Activated CD8-positive, alpha-beta memory T cell treated with anti-CD3 and anti-CD28 coated beads, Interleukin-2, amount 10 ng/mL, durations not matched to agents 7 days and 5 days (primary cell): ENCODE measurements around the gene MEN1. TPM values are rescaled to one million over a fixed set of nuclear protein-coding genes. Genes with fewer than 3 reads are reported as not detected.
A peak's percentile ranks its signal among the peaks of the same experiment; 100 is the strongest.

Source experiments
- ATAC-seq: fragments of 150-1000 bp; cut with Tn5 transposase; one replicate; pipeline ENCODE4 v1.10.0; 2021; ENCODE audit warnings: moderate library complexity
- CTCF ChIA-PET: fragments of 350-600 bp; sonication (Branson Sonifier 250); formaldehyde crosslinking; loops from one replicate; lab custom pipeline; 2021; ENCODE audit warnings: antibody characterized with exemption; lab: Charles Lee
- DNase-seq: peaks from one replicate; pipeline ENCODE4 v3.0.0-alpha.2; 2020
- H3K27ac Mint-ChIP-seq: one replicate; pipeline ENCODE4 v1.8.0; 2021; ENCODE audit warnings: mild to moderate bottlenecking, mixed read lengths
- H3K27me3 Mint-ChIP-seq: one replicate; pipeline ENCODE4 v1.8.0; 2021; ENCODE audit warnings: mixed read lengths
- H3K36me3 Mint-ChIP-seq: one replicate; pipeline ENCODE4 v1.8.0; 2021; ENCODE audit warnings: mild to moderate bottlenecking, mixed read lengths
- H3K4me1 Mint-ChIP-seq: one replicate; pipeline ENCODE4 v1.8.0; 2021; ENCODE audit warnings: mixed read lengths
- H3K4me3 Mint-ChIP-seq: one replicate; pipeline ENCODE4 v1.8.0; 2021; ENCODE audit warnings: mild to moderate bottlenecking, moderate library complexity, mixed read lengths
- H3K9me3 Mint-ChIP-seq: one replicate; pipeline ENCODE4 v1.8.0; 2022; ENCODE audit warnings: low read depth, mixed read lengths
- total RNA-seq, 2 experiments: library from RNA; stranded (reverse); gene quantifications; one replicate each; pipeline ENCODE4 v1.2.3, GENCODE V29; 2021

MEN1 gene
- total RNA-seq, 2 experiments from 2014 or later = 31.2 to 42.1 TPM

GRCh38 chr11:64764040-64764611 lies 46.2 kb downstream of the MEN1 start:
- no peaks in the 10 kb centered on the region for H3K9me3 Mint-ChIP-seq
- CTCF ChIA-PET = interaction anchor here (1.0 to 14.7 kb wide), 12 partner anchors 8 to 371 kb away, joined by 3 to 294 read pairs (median 4); partner anchors contain the start of gene RASGRP2
- H3K36me3 Mint-ChIP-seq = peaks cover 55% of the 10 kb centered on the region
- peak; percentile 86 for DNase-seq
- peak overlapping the region; percentile 87 for H3K27ac Mint-ChIP-seq
- peaks cover 85% of the 10 kb centered on the region for H3K4me1 Mint-ChIP-seq
- peak overlapping the region; percentile 60 for H3K4me3 Mint-ChIP-seq
- no peaks in the 10 kb centered on the region for H3K27me3 Mint-ChIP-seq
- peak; percentile 51 for ATAC-seq

GRCh38 chr11:64763526-64764039 lies 46.8 kb downstream of the MEN1 start:
- Mint-ChIP-seq H3K9me3 (no peaks in the 10 kb centered on the region), H3K36me3 (peaks cover 50% of the 10 kb centered on the region)
- CTCF ChIA-PET = interaction anchor here (1.0 to 14.7 kb wide), 11 partner anchors 9 to 372 kb away, joined by 3 to 294 read pairs (median 4); partner anchors contain the start of gene RASGRP2

GRCh38 chr11:64762674-64763525 lies 47.5 kb downstream of the MEN1 start:
- H3K27ac Mint-ChIP-seq = peak overlapping the region; percentile 87
- H3K4me1 Mint-ChIP-seq = peaks cover 75% of the 10 kb centered on the region
- peak; percentile 13 for ATAC-seq
- no peaks in the 10 kb centered on the region for H3K27me3 Mint-ChIP-seq
- no peaks in the 10 kb centered on the region for H3K9me3 Mint-ChIP-seq
- DNase-seq = no peak
- peaks cover 43% of the 10 kb centered on the region for H3K36me3 Mint-ChIP-seq
- peak overlapping the region; percentile 48 for H3K4me3 Mint-ChIP-seq
- CTCF ChIA-PET = interaction anchor here (1.4 to 14.7 kb wide), 8 partner anchors 8 to 372 kb away, joined by 3 to 294 read pairs (median 8); partner anchors contain the start of gene RASGRP2

More at GRCh38 chr11:64763526-64764039, 46.8 kb downstream of the MEN1 start:
- Mint-ChIP-seq H3K4me1 (peaks cover 82% of the 10 kb centered on the region), H3K27me3 (no peaks in the 10 kb centered on the region), H3K4me3 (peak overlapping the region; percentile 60), H3K27ac (peak overlapping the region; percentile 87)
- DNase-seq (no peak), ATAC-seq (peak; percentile 10)

GRCh38 chr11:64762277-64762673 lies 48.1 kb downstream of the MEN1 start:
- H3K36me3 Mint-ChIP-seq = peaks cover 38% of the 10 kb centered on the region

GRCh38 chr11:64760759-64761420 lies 49.5 kb downstream of the MEN1 start:
- no peaks in the 10 kb centered on the region for H3K27me3 Mint-ChIP-seq
- no peaks in the 10 kb centered on the region for H3K9me3 Mint-ChIP-seq
- peaks cover 28% of the 10 kb centered on the region for H3K36me3 Mint-ChIP-seq
- H3K27ac Mint-ChIP-seq = peak overlapping the region; percentile 87
- CTCF ChIA-PET = interaction anchor here (0.6 to 14.7 kb wide), 9 partner anchors 8 to 1709 kb away, joined by 3 to 294 read pairs (median 5); partner anchors contain the start of genes RASGRP2 and SF1
- H3K4me1 Mint-ChIP-seq = peaks cover 59% of the 10 kb centered on the region
- DNase-seq = no peak
- no peak overlapping the region for H3K4me3 Mint-ChIP-seq
- ATAC-seq = no peak

More at GRCh38 chr11:64762277-64762673, 48.1 kb downstream of the MEN1 start:
- Mint-ChIP-seq H3K4me1 (peaks cover 69% of the 10 kb centered on the region), H3K9me3 (no peaks in the 10 kb centered on the region), H3K4me3 (no peak overlapping the region), H3K27ac (peak overlapping the region; percentile 87), H3K27me3 (no peaks in the 10 kb centered on the region)
- ATAC-seq (no peak), DNase-seq (no peak)
- CTCF ChIA-PET = interaction anchor here (1.4 to 14.7 kb wide), 3 partner anchors 12 to 19 kb away, joined by 4 to 294 read pairs (median 22); partner anchors contain the start of gene RASGRP2

- DNase-seq (no peak), ATAC-seq (no peak)
- peak within 1 kb of the TSS; percentile 87 for H3K27ac Mint-ChIP-seq
- peaks cover 52% of the 10 kb centered on the region for H3K4me1 Mint-ChIP-seq
- no peaks in the 10 kb centered on the region for H3K9me3 Mint-ChIP-seq
- H3K36me3 Mint-ChIP-seq = peaks cover 21% of the 10 kb centered on the region
- CTCF ChIA-PET = interaction anchor here (1.0 to 14.7 kb wide), 10 partner anchors 8 to 19 kb away, joined by 3 to 294 read pairs (median 4); partner anchors contain the start of genes RASGRP2 and SF1
- H3K4me3 Mint-ChIP-seq = no peak within 1 kb of the TSS
- H3K27me3 Mint-ChIP-seq = no peaks in the 10 kb centered on the region
Observed at GRCh38 chr11:64759722-64760719, 50.3 kb downstream of the MEN1 start, which contains the start of gene PYGM. TSS of gene PYGM (minus strand) at chr11:64759974. CDS start at chr11:64759898, 76 bp downstream.

- ATAC-seq (no peak), DNase-seq (no peak)
- CTCF ChIA-PET = interaction anchor here (1.1 to 14.7 kb wide), 5 partner anchors 9 to 18 kb away, joined by 3 to 294 read pairs (median 10); partner anchors contain the start of gene RASGRP2
- no peak overlapping the region for H3K4me3 Mint-ChIP-seq
- H3K36me3 Mint-ChIP-seq = peaks cover 13% of the 10 kb centered on the region
- no peaks in the 10 kb centered on the region for H3K27me3 Mint-ChIP-seq
- no peaks in the 10 kb centered on the region for H3K9me3 Mint-ChIP-seq
- no peak overlapping the region for H3K27ac Mint-ChIP-seq
- peaks cover 44% of the 10 kb centered on the region for H3K4me1 Mint-ChIP-seq
Observed at GRCh38 chr11:64759131-64759721, 51.1 kb downstream of the MEN1 start.

GRCh38 chr11:64758330-64759079 lies 51.8 kb downstream of the MEN1 start:
- Mint-ChIP-seq H3K4me3 (no peak overlapping the region), H3K4me1 (peaks cover 37% of the 10 kb centered on the region), H3K27me3 (no peaks in the 10 kb centered on the region), H3K36me3 (peaks cover 11% of the 10 kb centered on the region), H3K9me3 (no peaks in the 10 kb centered on the region), H3K27ac (no peak overlapping the region)
- CTCF ChIA-PET = interaction anchor here (1.1 to 14.7 kb wide), 4 partner anchors 8 to 15 kb away, joined by 3 to 294 read pairs (median 10); partner anchors contain the start of gene RASGRP2
- ATAC-seq (no peak), DNase-seq (no peak)

GRCh38 chr11:64757549-64758329 lies 52.6 kb downstream of the MEN1 start:
- no peak for ATAC-seq
- no peaks in the 10 kb centered on the region for H3K9me3 Mint-ChIP-seq
- no peak overlapping the region for H3K4me3 Mint-ChIP-seq
- H3K4me1 Mint-ChIP-seq = peaks cover 29% of the 10 kb centered on the region
- no peak for DNase-seq
- no peak overlapping the region for H3K27ac Mint-ChIP-seq
- peaks cover 9% of the 10 kb centered on the region for H3K36me3 Mint-ChIP-seq
- CTCF ChIA-PET = interaction anchor here (1.1 to 3.7 kb wide), 4 partner anchors 11 to 20 kb away, joined by 3 to 10 read pairs (median 5); partner anchors contain the start of gene RASGRP2
- no peaks in the 10 kb centered on the region for H3K27me3 Mint-ChIP-seq

GRCh38 chr11:64755681-64756361 lies 54.5 kb downstream of the MEN1 start:
- ATAC-seq = no peak
- no peak for DNase-seq
- CTCF ChIA-PET = no interaction called here
- Mint-ChIP-seq H3K4me1 (peaks cover 10% of the 10 kb centered on the region), H3K4me3 (no peak overlapping the region), H3K36me3 (peaks cover 3% of the 10 kb centered on the region), H3K27ac (no peak overlapping the region), H3K9me3 (no peaks in the 10 kb centered on the region), H3K27me3 (no peaks in the 10 kb centered on the region)
